Activated T-cell treated with anti-CD3 and anti-CD28 coated beads for 24 hours (primary cell): ENCODE measurements around the gene GUSB.

Source experiments
- DNase-seq: peaks from one replicate; pipeline ENCODE4 v3.0.0-alpha.2; 2020; ENCODE audit warnings: low read depth

The GUSB gene

DNA sequence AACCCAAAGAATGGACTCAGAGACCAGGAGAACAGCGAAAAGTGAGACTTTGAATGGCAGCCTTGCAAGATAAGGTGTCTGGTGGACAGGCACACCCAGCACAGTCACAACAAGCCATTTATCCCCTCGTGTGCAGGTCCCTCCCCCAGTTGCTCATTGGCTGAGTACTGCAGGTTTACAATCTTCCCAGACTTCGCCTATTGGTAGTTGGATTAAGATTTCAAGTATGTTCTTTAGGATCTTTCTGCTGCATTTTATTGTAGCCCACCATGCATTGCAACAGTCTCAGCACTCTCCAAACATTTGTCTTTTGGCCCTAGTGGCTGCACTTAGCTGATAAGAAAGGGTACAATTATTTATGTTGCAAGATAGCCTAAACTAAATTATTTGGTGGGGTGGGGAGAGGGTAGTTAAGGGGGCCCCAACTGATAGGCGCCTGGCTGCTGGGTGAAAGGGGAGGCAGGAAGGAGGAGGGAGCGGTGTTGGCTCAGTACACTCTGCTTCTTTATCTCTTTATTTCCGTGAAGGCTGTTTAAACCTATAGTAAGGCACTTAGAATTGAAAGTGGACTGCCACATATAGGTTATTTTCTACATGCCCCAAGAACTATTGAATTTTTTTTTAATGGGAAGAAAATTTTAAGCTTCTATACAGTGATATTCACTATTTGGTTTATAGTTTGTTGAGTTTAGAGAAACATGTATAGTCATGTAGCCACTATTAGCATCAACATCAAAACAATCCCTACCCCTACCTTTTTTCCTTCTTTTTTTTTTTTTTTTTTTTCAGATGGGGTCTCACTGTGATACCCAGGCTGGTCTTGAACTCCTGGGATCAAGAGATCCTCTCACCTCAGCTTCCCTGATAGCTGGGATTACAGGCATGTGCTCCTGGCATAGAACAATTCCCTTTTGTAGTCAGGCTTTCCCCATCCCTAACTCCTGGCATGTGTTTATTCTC lies 54.2 kb downstream of the GUSB start:
- no peak for DNase-seq

DNA sequence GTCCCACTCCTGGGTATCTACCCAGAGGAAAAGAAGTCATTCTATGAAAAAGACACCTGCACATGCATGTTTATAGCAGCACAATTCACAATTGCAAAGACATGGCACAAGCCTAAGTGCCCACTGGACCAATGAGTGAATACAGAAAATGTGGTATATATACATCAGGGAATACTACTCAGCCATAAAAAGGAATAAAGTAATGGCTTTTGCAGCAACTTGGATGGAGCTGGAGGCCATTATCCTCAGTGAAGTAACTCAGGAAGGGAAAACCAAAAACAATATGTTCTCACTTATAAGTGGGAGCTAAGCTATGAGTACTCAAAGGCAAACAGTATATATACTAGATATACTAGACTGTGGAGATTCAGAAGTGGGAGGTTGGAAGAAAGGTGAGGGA lies 55.4 kb downstream of the GUSB start:
- no peak for DNase-seq

DNA sequence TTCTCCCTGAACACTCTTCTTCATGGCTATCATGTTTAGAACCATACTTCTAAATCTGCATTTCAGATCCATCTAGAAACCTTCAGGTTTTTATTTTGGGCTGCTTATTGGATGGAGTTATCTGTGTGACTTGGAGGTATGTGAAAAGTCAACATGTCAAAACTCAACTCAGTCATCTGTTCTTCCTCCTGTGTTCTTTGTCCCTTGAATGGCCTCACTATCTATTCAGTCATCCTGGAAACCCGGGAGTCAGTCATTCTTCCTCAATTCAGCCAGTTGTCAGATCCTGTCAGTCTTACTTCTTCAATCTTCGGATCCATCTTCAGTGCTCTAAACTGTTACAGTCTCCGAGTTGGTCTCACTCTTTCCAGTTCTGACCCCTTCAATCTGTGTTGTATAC lies 57.0 kb downstream of the GUSB start:
- DNase-seq: no peak

- no peak for DNase-seq
Measured at GRCh38 chr7:65924193-65924592, 57.8 kb downstream of the GUSB start.

GRCh38 chr7:65923316-65923715 lies 58.7 kb downstream of the GUSB start:
- no peak for DNase-seq

DNA sequence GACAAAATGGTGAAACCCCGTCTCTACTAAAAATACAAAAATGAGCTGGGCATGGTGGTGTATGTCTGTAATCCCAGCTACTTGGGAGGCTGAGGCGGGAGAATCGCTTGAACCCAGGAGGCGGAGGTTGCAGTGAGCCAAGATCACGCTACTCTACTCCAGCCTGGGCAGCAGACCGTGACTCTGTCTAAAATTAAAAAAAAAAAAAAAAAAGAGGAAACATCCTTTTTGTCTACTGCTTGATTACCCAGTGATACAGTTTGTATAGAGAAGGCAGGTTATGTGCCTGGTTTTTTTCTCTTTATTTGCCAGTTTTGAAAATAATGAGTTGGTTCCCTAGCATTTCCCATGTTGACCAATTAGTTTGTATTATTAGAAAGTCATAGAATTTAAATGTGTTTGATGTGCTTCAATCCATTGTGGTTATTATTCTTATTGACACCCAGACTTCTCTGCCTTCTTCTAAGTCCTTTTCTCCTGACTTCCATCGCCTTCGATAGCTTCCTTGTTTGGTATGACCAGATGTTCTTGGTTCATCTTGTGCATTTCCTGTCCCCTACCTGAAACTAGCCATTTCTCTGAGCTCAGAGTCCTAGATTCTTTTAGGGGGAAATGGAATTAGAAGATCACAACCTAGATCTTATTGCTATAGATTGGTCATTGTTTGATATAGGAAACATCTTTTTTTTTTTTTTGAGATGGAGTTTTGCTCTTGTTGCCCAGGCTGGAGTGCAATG lies 65.9 kb downstream of the GUSB start:
- DNase-seq: no peak

DNA sequence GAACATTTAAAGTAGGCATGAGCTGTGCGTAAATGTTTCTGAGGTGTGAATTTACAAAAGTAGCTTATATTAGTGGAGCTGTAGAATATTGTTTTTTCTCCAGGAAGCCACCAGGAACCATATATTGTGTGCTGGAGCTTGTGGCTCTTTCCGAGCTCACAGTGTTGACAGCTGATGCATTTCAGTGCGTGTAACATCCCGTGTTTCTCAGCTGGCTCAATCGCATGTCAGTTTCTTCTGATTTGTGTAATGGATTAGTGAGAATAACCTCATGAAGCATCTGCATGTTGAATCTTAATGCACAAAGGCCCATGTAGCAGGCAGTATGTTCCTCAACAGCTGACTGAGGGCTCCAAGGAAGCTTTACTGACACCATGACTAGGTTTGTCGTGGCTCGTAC lies 69.8 kb downstream of the GUSB start:
- DNase-seq: no peak
